Measurements from ENCODE around the gene MED26. TPM values are rescaled to one million over a fixed set of nuclear protein-coding genes. Genes with fewer than 3 reads are reported as not detected.

Gene MED26

GRCh38 chr19:16530540-16531379 lies 97.2 kb downstream of the MED26 start:
- Histone ChIP-seq H3K4me3 (ENCODE audit: low read length) (no peak overlapping the region), H3K9ac (ENCODE audit: low read depth, low read length) (no peak overlapping the region), H3K9me3 (replicated peaks; ENCODE audit: low read length) (no peaks in the 10 kb centered on the region), H3K36me3 (ENCODE audit: insufficient read depth, low read length) (peaks cover 87% of the 10 kb centered on the region), H3K27me3 (ENCODE audit: control insufficient read depth, insufficient read depth, low read length) (no peaks in the 10 kb centered on the region), H3K4me2 (ENCODE audit: low read length) (no peak overlapping the region), H3K4me1 (ENCODE audit: control insufficient read depth, insufficient read depth, low read length) (no peaks in the 10 kb centered on the region)

- Histone ChIP-seq H3K4me2 (ENCODE audit: low read length) (no peak overlapping the region), H3K4me1 (ENCODE audit: control insufficient read depth, insufficient read depth, low read length) (no peaks in the 10 kb centered on the region), H3K27me3 (ENCODE audit: control insufficient read depth, insufficient read depth, low read length) (no peaks in the 10 kb centered on the region), H3K4me3 (ENCODE audit: low read length) (no peak overlapping the region), H3K9ac (ENCODE audit: low read depth, low read length) (no peak overlapping the region), H3K36me3 (ENCODE audit: insufficient read depth, low read length) (peaks cover 87% of the 10 kb centered on the region), H3K9me3 (replicated peaks; ENCODE audit: low read length) (no peaks in the 10 kb centered on the region)
These were observed 98.4 kb downstream of the MED26 start for GRCh38 chr19:16529466-16530144.

GRCh38 chr19:16527971-16528521 lies 100.0 kb downstream of the MED26 start:
- H3K27me3 ChIP-seq (ENCODE audit: control insufficient read depth, insufficient read depth, low read length) = no peaks in the 10 kb centered on the region
- no peak overlapping the region for H3K9ac ChIP-seq (ENCODE audit: low read depth, low read length)
- no peaks in the 10 kb centered on the region for H3K9me3 ChIP-seq (replicated peaks; ENCODE audit: low read length)
- H3K4me2 ChIP-seq (ENCODE audit: low read length) = no peak overlapping the region
- no peak overlapping the region for H3K4me3 ChIP-seq (ENCODE audit: low read length)
- peaks cover 87% of the 10 kb centered on the region for H3K36me3 ChIP-seq (ENCODE audit: insufficient read depth, low read length)
- H3K4me1 ChIP-seq (ENCODE audit: control insufficient read depth, insufficient read depth, low read length) = no peaks in the 10 kb centered on the region

- H3K9me3 ChIP-seq (replicated peaks; ENCODE audit: low read length) = no peaks in the 10 kb centered on the region
- no peaks in the 10 kb centered on the region for H3K4me1 ChIP-seq (ENCODE audit: control insufficient read depth, insufficient read depth, low read length)
- H3K4me3 ChIP-seq (ENCODE audit: low read length) = no peak overlapping the region
- no peaks in the 10 kb centered on the region for H3K27me3 ChIP-seq (ENCODE audit: control insufficient read depth, insufficient read depth, low read length)
- H3K9ac ChIP-seq (ENCODE audit: low read depth, low read length) = no peak overlapping the region
- H3K36me3 ChIP-seq (ENCODE audit: insufficient read depth, low read length) = peaks cover 87% of the 10 kb centered on the region
- H3K4me2 ChIP-seq (ENCODE audit: low read length) = no peak overlapping the region
These were observed 100.6 kb downstream of the MED26 start for GRCh38 chr19:16527334-16527935.

GRCh38 chr19:16525751-16526481 lies 102.1 kb downstream of the MED26 start:
- no peaks in the 10 kb centered on the region for H3K9me3 ChIP-seq (replicated peaks; ENCODE audit: low read length)
- H3K4me1 ChIP-seq (ENCODE audit: control insufficient read depth, insufficient read depth, low read length) = no peaks in the 10 kb centered on the region
- no peaks in the 10 kb centered on the region for H3K27me3 ChIP-seq (ENCODE audit: control insufficient read depth, insufficient read depth, low read length)
- H3K4me3 ChIP-seq (ENCODE audit: low read length) = no peak overlapping the region
- no peak overlapping the region for H3K4me2 ChIP-seq (ENCODE audit: low read length)
- H3K36me3 ChIP-seq (ENCODE audit: insufficient read depth, low read length) = peaks cover 83% of the 10 kb centered on the region
- H3K9ac ChIP-seq (ENCODE audit: low read depth, low read length) = no peak overlapping the region

- H3K36me3 ChIP-seq (ENCODE audit: insufficient read depth, low read length) = peaks cover 83% of the 10 kb centered on the region
- H3K9ac ChIP-seq (ENCODE audit: low read depth, low read length) = no peak overlapping the region
These were observed 102.8 kb downstream of the MED26 start for GRCh38 chr19:16524991-16525734.

More at GRCh38 chr19:16524991-16525734, 102.8 kb downstream of the MED26 start:
- H3K4me1 ChIP-seq (ENCODE audit: control insufficient read depth, insufficient read depth, low read length) = no peaks in the 10 kb centered on the region
- H3K4me3 ChIP-seq (ENCODE audit: low read length) = no peak overlapping the region
- H3K9me3 ChIP-seq (replicated peaks; ENCODE audit: low read length) = no peaks in the 10 kb centered on the region
- no peaks in the 10 kb centered on the region for H3K27me3 ChIP-seq (ENCODE audit: control insufficient read depth, insufficient read depth, low read length)
- H3K4me2 ChIP-seq (ENCODE audit: low read length) = no peak overlapping the region

Small RNA genes lying within 50 kb of the gene (small RNA-seq; reads per million reads assigned to genes)
- not detected for gene RN7SL146P
